KMS-11 (cell line): Measurements from ENCODE around the gene HSD17B2.
A peak's percentile ranks its signal among the peaks of the same experiment; 100 is the strongest.

ENCODE experiments used
- H2AFZ ChIP-seq: fragments of 200-600 bp; sonication (generic); 2 replicates; pipeline ENCODE4 v1.6.1; 2016; ENCODE audit warnings: antibody characterized with exemption, mixed run types, low read depth
- H3K27ac ChIP-seq: fragments of 200-600 bp; sonication (generic); 2 replicates; pipeline ENCODE4 v1.6.1; 2016; ENCODE audit warnings: mild to moderate bottlenecking, mixed run types
- H3K27me3 ChIP-seq: fragments of 200-600 bp; sonication (generic); 2 replicates; pipeline ENCODE4 v1.6.1; 2017; ENCODE audit warnings: mild to moderate bottlenecking, low read depth, mixed run types, moderate library complexity; ENCODE audit not compliant: insufficient read depth
- H3K36me3 ChIP-seq: fragments of 200-600 bp; sonication (generic); 2 replicates; pipeline ENCODE4 v1.6.1; 2017; ENCODE audit warnings: mild to moderate bottlenecking, mixed run types; ENCODE audit not compliant: insufficient read depth
- H3K4me1 ChIP-seq: fragments of 200-600 bp; sonication (generic); 2 replicates; pipeline ENCODE4 v1.6.1; 2016; ENCODE audit warnings: mild to moderate bottlenecking, low read depth, mixed run types; ENCODE audit not compliant: poor library complexity, severe bottlenecking
- H3K4me2 ChIP-seq: fragments of 200-600 bp; sonication (generic); 2 replicates; pipeline ENCODE4 v1.7.0; 2016; ENCODE audit warnings: mild to moderate bottlenecking, mixed run types
- H3K4me3 ChIP-seq: fragments of 200-600 bp; sonication (generic); IDR thresholded peaks from 2 replicates; pipeline ENCODE4 v1.6.1; 2017; ENCODE audit warnings: low read depth, low read length, mixed read lengths; ENCODE audit not compliant: insufficient read depth
- H3K79me2 ChIP-seq: fragments of 200-600 bp; sonication (generic); 2 replicates; pipeline ENCODE4 v1.6.1; 2016; ENCODE audit warnings: low read depth, mixed run types; ENCODE audit not compliant: insufficient read depth
- H3K9ac ChIP-seq: fragments of 200-600 bp; sonication (generic); 2 replicates; pipeline ENCODE4 v1.6.1; 2016; ENCODE audit warnings: mild to moderate bottlenecking, mixed run types
- H4K20me1 ChIP-seq: fragments of 200-600 bp; sonication (generic); 2 replicates; pipeline ENCODE4 v1.6.1; 2016; ENCODE audit warnings: mild to moderate bottlenecking, mixed run types; ENCODE audit not compliant: insufficient read depth
- TF ChIP-seq, protein P1 (sequence below): fragments of 200-600 bp; sonication (generic); conservative IDR thresholded peaks from 2 replicates; pipeline ENCODE4 v1.6.1; 2017; ENCODE audit warnings: low read depth, mild to moderate bottlenecking, antibody characterized with exemption, low read length, moderate library complexity, mixed read lengths

HSD17B2 gene

DNA sequence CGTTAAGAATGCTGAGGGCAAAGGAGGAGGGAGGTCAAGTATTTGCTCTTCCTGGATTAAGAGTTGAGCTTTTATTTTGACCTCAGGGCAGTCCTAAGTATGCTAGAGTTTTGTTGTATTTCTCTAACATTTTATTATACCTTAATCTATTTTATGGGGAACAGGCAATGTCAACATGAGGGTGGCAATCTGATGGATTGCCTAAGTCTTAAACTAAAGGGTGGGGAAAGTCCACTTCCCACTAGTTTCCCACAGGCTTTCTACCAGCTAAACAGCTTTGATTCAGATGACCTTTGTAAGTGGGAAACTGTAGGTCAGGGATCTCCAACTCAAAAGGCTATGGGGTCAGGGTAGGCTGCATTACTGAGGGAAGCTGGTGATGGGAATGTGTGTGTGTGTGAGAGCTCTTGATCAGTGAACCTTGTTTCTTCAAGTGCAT lies 24.9 kb downstream of the HSD17B2 start:
- TF ChIP-seq, protein P1, sequence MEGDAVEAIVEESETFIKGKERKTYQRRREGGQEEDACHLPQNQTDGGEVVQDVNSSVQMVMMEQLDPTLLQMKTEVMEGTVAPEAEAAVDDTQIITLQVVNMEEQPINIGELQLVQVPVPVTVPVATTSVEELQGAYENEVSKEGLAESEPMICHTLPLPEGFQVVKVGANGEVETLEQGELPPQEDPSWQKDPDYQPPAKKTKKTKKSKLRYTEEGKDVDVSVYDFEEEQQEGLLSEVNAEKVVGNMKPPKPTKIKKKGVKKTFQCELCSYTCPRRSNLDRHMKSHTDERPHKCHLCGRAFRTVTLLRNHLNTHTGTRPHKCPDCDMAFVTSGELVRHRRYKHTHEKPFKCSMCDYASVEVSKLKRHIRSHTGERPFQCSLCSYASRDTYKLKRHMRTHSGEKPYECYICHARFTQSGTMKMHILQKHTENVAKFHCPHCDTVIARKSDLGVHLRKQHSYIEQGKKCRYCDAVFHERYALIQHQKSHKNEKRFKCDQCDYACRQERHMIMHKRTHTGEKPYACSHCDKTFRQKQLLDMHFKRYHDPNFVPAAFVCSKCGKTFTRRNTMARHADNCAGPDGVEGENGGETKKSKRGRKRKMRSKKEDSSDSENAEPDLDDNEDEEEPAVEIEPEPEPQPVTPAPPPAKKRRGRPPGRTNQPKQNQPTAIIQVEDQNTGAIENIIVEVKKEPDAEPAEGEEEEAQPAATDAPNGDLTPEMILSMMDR: no peak
- H3K27me3 ChIP-seq: no peaks in the 10 kb centered on the region
- H3K9ac ChIP-seq: no peak overlapping the region

DNA sequence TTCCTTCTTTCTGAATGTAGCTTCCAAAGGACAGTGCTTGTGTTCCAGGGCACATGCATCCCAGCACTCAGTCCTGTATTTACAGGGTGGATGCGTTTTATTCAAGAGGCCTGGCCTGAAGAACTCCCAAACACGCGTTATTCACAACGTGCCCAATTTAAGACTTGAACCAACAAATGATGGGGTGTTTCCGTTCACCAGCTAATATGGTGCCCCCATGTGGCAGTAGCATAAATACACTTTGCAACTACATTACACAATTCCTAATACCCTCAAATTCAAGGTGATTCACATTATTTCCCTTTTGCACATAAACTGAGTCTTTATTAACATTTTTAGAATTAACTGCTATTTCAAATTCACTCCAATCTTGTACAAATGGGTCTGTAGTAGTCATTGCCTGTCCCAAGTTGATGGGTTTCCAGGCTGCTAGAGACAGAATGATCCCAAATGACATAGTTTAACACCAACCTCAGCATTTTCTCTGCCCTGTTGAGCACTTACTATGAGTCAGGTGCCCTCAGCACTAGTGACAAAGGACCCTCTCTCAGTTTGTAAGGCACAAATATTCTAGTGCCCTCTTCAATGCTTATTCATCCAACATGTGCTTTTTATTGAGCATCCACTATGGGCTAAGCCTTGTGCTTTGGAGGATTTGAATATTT lies 26.9 kb downstream of the HSD17B2 start:
- no peaks in the 10 kb centered on the region for H3K79me2 ChIP-seq
- H3K27ac ChIP-seq: no peak overlapping the region
- H3K4me1 ChIP-seq: no peaks in the 10 kb centered on the region
- H3K4me3 ChIP-seq: no peak overlapping the region
- no peaks in the 10 kb centered on the region for H3K36me3 ChIP-seq
- H3K9ac ChIP-seq: no peak overlapping the region
- TF ChIP-seq, protein P1: peak; percentile 50
- H3K4me2 ChIP-seq: no peak overlapping the region
- no peaks in the 10 kb centered on the region for H4K20me1 ChIP-seq
- no peaks in the 10 kb centered on the region for H3K27me3 ChIP-seq
- no peak overlapping the region for H2AFZ ChIP-seq

More for the DNA sequence above, 24.9 kb downstream of the HSD17B2 start:
- H3K79me2 ChIP-seq: no peaks in the 10 kb centered on the region
- H3K4me2 ChIP-seq: no peak overlapping the region
- H2AFZ ChIP-seq: no peak overlapping the region
- no peaks in the 10 kb centered on the region for H4K20me1 ChIP-seq
- H3K27ac ChIP-seq: no peak overlapping the region
- H3K36me3 ChIP-seq: no peaks in the 10 kb centered on the region
- H3K4me1 ChIP-seq: no peaks in the 10 kb centered on the region
- no peak overlapping the region for H3K4me3 ChIP-seq

DNA sequence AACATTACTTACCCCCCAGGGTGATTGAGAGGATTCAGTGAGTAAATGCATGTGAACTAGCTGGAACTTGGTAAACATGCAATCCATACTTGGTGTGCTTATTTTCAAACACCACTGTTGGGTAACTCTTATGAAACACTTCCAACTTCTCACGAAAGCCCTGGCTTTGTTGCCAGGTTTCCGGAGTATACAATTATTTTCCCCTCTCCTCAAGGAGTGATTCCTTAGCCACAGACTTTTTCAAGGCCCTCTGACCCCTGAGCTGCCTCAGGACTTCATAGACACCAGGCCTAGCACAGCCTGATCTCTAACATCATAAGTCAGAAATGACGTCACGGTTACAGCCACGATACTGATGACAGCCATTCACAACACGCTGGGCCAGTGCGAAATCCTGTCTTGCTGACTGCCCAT lies 27.6 kb downstream of the HSD17B2 start:
- Histone ChIP-seq H3K27ac (no peak overlapping the region), H3K9ac (no peak overlapping the region), H4K20me1 (no peaks in the 10 kb centered on the region), H3K79me2 (no peaks in the 10 kb centered on the region), H3K4me2 (no peak overlapping the region), H3K27me3 (no peaks in the 10 kb centered on the region), H2AFZ (no peak overlapping the region), H3K4me3 (no peak overlapping the region), H3K4me1 (no peaks in the 10 kb centered on the region), H3K36me3 (no peaks in the 10 kb centered on the region)
- TF ChIP-seq, protein P1: no peak

DNA sequence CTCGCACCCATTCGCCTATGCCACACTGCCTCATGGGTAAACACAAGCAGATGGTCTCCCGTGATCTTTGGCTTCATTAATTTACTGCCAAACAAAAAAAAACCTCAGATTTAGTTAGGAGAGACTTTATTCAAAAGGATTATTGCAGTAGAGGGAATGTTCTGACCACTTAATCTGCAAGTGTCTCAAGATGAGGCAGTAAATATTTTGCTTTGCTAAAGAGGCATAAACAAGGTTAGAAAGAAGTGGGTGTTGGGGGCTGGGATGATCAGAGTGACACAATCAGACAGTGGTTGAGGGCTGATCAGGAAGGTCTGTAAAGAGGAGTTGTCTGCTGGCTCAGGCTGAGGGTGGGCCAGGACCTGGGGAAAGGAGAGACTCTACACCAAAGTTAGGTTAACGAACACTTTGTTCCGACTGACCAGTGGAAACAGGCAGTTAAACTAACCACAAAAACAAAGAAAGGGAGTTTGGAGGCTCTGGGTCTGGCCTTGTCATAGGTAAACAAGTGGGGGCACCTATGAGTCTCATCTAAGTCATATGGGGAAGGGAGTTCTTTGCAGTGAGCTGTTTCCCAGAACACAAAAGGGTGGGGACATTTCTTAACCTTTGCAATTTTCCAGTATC lies 28.5 kb downstream of the HSD17B2 start:
- Histone ChIP-seq H2AFZ (no peak overlapping the region), H3K79me2 (no peaks in the 10 kb centered on the region), H4K20me1 (no peaks in the 10 kb centered on the region), H3K4me1 (no peaks in the 10 kb centered on the region), H3K4me3 (no peak overlapping the region), H3K36me3 (no peaks in the 10 kb centered on the region), H3K27ac (no peak overlapping the region), H3K9ac (no peak overlapping the region), H3K27me3 (no peaks in the 10 kb centered on the region), H3K4me2 (no peak overlapping the region)
- TF ChIP-seq, protein P1: no peak
